ENCODE results near the gene CD44. TPM values are rescaled to one million over a fixed set of nuclear protein-coding genes. Genes with fewer than 3 reads are reported as not detected.
A peak's percentile ranks its signal among the peaks of the same experiment; 100 is the strongest.

CD44 gene
- total RNA-seq, 1 donor from 2014 or later: 133 TPM

DNA sequence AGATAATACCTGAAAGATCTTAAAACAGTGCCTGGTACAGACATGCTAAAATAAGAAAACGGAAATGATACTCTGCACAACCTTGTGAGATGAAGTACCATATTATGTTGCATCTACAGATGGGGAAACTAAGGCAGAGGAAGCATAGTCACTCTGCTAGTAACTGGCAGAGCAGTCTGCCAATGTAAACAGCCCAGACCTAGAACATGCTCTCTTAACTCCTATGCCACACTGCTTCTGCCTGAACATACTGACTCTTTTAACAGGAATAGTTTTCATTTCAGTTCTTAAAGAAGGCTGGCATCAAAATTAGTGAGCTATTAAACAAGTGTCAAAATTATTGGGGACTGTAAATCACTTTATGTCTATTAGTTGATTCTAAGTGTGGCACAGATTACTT is 99.9 kb downstream of the CD44 start:
- no peak overlapping the region for H3K27ac ChIP-seq (ENCODE audit: low read depth, low read length)
- H3K27me3 ChIP-seq (ENCODE audit: control insufficient read depth in 3 of 3, insufficient read depth in 3 of 3, low read length in 3 of 3): no peaks in the 10 kb centered on the region
- no peaks in the 10 kb centered on the region for H3K9me3 ChIP-seq (ENCODE audit: control insufficient read depth in 3 of 3, low read length in 3 of 3)
- H3K9ac ChIP-seq (ENCODE audit: low read depth in 1 of 3, low read length in 3 of 3): no peak overlapping the region
- peaks cover 0 to 4% (median 0%) of the 10 kb centered on the region in 3 donors for H3K4me1 ChIP-seq (ENCODE audit: control insufficient read depth in 3 of 3, insufficient read depth in 3 of 3, low read length in 3 of 3)
- no peaks in the 10 kb centered on the region for H3K36me3 ChIP-seq (ENCODE audit: control insufficient read depth in 3 of 3, insufficient read depth in 3 of 3, low read length in 3 of 3)
- H3K4me3 ChIP-seq (ENCODE audit: low read length in 3 of 3): no peak overlapping the region

DNA sequence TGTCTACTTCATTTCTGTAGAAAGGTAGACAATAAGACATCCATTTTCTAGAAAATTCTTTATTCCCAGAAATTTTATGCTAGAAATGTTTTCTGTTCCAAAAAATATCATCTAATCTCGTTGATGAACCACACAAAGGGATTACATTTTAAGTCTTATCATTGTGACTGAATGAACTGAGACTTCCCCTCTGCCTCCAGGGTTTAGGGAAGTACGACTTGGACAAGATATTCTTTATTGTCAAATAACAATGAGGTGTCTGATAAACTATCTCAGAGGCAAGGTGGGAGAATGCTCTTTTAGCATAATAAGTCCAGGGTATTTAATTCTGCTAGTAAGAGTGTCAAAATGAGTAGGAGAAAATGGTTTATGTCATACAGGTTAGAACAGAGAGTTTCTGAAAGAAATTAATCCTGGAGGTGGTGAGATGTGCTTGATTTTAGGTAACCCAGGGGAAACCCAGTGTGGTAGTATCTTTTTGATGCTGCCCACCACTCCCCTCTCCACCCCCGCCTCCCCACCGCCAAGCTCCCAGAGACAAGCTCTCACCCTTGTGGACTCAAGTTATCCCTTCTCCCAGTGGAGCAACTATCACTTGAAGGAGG is 100.6 kb downstream of the CD44 start:
- H3K4me3 ChIP-seq (ENCODE audit: low read length in 3 of 3): no peak overlapping the region
- no peaks in the 10 kb centered on the region for H3K36me3 ChIP-seq (ENCODE audit: control insufficient read depth in 3 of 3, insufficient read depth in 3 of 3, low read length in 3 of 3)
- no peaks in the 10 kb centered on the region for H3K27me3 ChIP-seq (ENCODE audit: control insufficient read depth in 3 of 3, insufficient read depth in 3 of 3, low read length in 3 of 3)
- H3K9me3 ChIP-seq (ENCODE audit: control insufficient read depth in 3 of 3, low read length in 3 of 3): no peaks in the 10 kb centered on the region
- peaks cover 0 to 4% (median 0%) of the 10 kb centered on the region in 3 donors for H3K4me1 ChIP-seq (ENCODE audit: control insufficient read depth in 3 of 3, insufficient read depth in 3 of 3, low read length in 3 of 3)
- H3K27ac ChIP-seq (ENCODE audit: low read depth, low read length): no peak overlapping the region
- H3K9ac ChIP-seq (ENCODE audit: low read depth in 1 of 3, low read length in 3 of 3): no peak overlapping the region

DNA sequence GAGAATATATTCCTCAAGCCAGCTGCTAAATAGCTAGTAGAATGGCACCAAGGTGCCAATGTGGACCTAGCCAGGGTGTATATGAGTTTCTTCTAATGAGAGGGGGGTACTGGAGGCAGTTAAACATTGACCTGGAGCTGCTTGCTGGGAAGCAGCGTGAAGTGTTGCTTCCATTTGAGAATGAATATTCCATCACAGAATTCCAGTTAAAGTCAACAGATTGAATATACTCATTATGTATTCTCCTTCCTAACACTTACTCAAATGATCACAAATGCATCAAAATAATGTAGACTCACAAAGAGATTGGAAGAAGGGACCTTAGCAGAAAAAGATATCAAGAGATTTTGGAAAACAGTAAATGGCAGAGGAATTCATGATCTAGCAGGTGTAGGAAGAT is 102.1 kb downstream of the CD44 start:
- H3K27ac ChIP-seq (ENCODE audit: low read depth, low read length): no peak overlapping the region
- no peak overlapping the region for H3K4me3 ChIP-seq (ENCODE audit: low read length in 3 of 3)
- no peaks in the 10 kb centered on the region for H3K36me3 ChIP-seq (ENCODE audit: control insufficient read depth in 3 of 3, insufficient read depth in 3 of 3, low read length in 3 of 3)
- H3K27me3 ChIP-seq (ENCODE audit: control insufficient read depth in 3 of 3, insufficient read depth in 3 of 3, low read length in 3 of 3): no peaks in the 10 kb centered on the region
- H3K9me3 ChIP-seq (ENCODE audit: control insufficient read depth in 3 of 3, low read length in 3 of 3): no peaks in the 10 kb centered on the region
- H3K4me1 ChIP-seq (ENCODE audit: control insufficient read depth in 3 of 3, insufficient read depth in 3 of 3, low read length in 3 of 3): peaks cover 3 to 5% (median 4%) of the 10 kb centered on the region in 3 donors
- H3K9ac ChIP-seq (ENCODE audit: low read depth in 1 of 3, low read length in 3 of 3): no peak overlapping the region

DNA sequence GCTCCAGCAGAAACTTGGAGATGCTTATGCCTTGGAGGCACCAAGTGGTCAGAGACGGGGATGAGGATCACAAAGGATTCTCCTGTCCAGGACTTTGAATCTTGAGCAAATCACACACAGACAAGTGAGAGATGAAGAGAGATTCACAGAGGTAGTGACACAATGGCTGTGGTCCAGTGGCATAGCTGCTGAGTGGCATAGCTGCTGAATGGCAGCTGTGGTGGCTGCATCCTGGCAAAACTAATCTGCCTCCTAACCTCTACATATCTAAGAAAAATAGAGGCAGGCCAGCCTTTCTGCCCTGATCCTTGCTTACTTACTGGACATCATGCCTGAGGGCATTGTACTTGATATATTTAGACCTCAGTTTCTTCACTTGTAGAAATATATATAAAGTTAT is 102.6 kb downstream of the CD44 start:
- H3K9me3 ChIP-seq (ENCODE audit: control insufficient read depth in 3 of 3, low read length in 3 of 3): no peaks in the 10 kb centered on the region

DNA sequence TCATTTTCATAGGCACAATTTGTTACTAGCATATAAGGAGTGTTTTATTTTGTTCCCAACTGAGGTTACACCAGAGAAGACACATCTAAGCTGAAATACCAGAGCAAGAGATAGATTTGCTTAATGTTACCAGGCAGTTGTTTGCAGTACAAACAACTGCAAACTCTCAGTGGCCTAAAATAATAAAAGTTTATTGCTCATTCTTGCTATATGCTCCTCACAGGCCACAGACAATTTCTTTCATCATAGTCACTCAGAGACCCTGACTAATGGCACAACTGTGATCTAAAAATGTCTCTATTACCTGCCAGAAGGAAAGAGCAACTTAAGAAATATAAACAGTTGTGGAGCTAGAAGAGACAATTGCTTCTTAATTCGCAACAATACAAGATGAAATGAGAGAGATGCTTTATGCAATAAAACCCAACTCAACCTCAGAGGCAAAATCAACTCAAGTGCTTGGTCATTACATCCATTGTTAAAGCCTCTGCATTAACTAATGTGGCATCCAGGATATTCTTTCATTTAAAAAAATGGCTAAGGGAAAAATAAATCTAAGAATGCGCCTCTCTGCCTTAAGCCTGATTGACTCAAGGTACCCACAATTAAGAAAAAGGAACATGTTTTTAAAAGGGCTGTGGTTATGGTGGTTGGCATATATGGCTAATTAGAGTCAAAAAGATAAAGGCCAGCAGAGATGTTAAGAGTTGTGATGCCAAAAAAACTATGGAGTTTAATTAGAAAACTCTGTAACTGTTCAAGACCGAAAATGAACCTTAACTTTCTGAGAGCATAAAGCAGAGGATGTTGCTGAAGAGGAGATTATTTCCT is 103.7 kb downstream of the CD44 start:
- Histone ChIP-seq H3K36me3 (ENCODE audit: control insufficient read depth in 3 of 3, insufficient read depth in 3 of 3, low read length in 3 of 3) (no peaks in the 10 kb centered on the region), H3K9ac (ENCODE audit: low read depth in 1 of 3, low read length in 3 of 3) (no peak overlapping the region), H3K9me3 (ENCODE audit: control insufficient read depth in 3 of 3, low read length in 3 of 3) (no peaks in the 10 kb centered on the region), H3K4me1 (ENCODE audit: control insufficient read depth in 3 of 3, insufficient read depth in 3 of 3, low read length in 3 of 3) (peaks cover 7 to 12% (median 11%) of the 10 kb centered on the region in 3 donors), H3K27ac (ENCODE audit: low read depth, low read length) (no peak overlapping the region), H3K4me3 (ENCODE audit: low read length in 3 of 3) (no peak overlapping the region), H3K27me3 (ENCODE audit: control insufficient read depth in 3 of 3, insufficient read depth in 3 of 3, low read length in 3 of 3) (no peaks in the 10 kb centered on the region)

More for the DNA sequence above, 102.6 kb downstream of the CD44 start:
- no peak overlapping the region for H3K27ac ChIP-seq (ENCODE audit: low read depth, low read length)
- no peak overlapping the region for H3K4me3 ChIP-seq (ENCODE audit: low read length in 3 of 3)
- no peak overlapping the region for H3K9ac ChIP-seq (ENCODE audit: low read depth in 1 of 3, low read length in 3 of 3)
- H3K36me3 ChIP-seq (ENCODE audit: control insufficient read depth in 3 of 3, insufficient read depth in 3 of 3, low read length in 3 of 3): no peaks in the 10 kb centered on the region
- peaks cover 4 to 10% (median 7%) of the 10 kb centered on the region in 3 donors for H3K4me1 ChIP-seq (ENCODE audit: control insufficient read depth in 3 of 3, insufficient read depth in 3 of 3, low read length in 3 of 3)
- no peaks in the 10 kb centered on the region for H3K27me3 ChIP-seq (ENCODE audit: control insufficient read depth in 3 of 3, insufficient read depth in 3 of 3, low read length in 3 of 3)

DNA sequence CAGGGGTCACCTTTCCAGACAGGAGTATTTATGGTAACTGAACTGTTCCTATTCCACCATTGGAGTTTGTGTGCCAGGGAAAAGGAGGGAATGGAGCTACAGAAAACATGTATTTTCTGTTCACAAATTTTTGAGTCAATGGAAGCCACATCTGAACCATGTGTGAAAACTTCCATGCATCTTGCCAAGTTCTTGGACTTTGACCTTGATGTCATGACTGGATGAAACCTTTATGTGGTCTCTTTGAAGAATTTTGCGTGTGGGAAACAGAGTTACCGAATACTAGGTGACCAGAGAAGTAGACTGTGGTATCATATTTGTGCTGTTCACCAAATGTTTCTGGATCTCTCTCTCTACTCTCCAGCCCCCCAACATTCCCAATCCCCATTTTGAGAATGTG is 104.8 kb downstream of the CD44 start:
- Histone ChIP-seq H3K9me3 (ENCODE audit: control insufficient read depth in 3 of 3, low read length in 3 of 3) (no peaks in the 10 kb centered on the region), H3K27me3 (ENCODE audit: control insufficient read depth in 3 of 3, insufficient read depth in 3 of 3, low read length in 3 of 3) (no peaks in the 10 kb centered on the region), H3K36me3 (ENCODE audit: control insufficient read depth in 3 of 3, insufficient read depth in 3 of 3, low read length in 3 of 3) (no peaks in the 10 kb centered on the region), H3K9ac (ENCODE audit: low read depth in 1 of 3, low read length in 3 of 3) (no peak overlapping the region), H3K27ac (ENCODE audit: low read depth, low read length) (no peak overlapping the region), H3K4me3 (ENCODE audit: low read length in 3 of 3) (no peak overlapping the region), H3K4me1 (ENCODE audit: control insufficient read depth in 3 of 3, insufficient read depth in 3 of 3, low read length in 3 of 3) (peaks cover 5 to 12% (median 11%) of the 10 kb centered on the region in 3 donors)

DNA sequence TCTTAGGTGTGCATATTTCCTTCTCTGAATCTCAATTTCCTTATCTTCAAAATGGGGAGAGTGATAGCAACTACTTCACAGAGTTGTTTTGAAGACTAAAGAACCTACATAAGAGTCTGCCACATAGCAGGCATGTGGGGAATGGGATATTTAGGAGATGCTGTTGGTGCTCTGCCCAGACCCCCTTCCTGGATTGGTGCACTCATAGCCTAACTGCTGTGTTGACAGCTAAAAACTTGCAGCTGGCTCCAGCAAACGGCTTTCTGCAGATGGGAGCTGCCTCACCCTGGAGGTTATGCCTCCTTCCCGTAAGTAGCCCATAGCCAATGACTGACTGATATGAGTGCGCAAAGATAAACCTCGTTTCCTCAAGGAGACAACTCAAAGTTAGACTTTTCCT is 106.1 kb downstream of the CD44 start:
- Histone ChIP-seq H3K4me3 (ENCODE audit: low read length in 3 of 3) (no peak overlapping the region), H3K27ac (ENCODE audit: low read depth, low read length) (no peak overlapping the region), H3K9me3 (ENCODE audit: control insufficient read depth in 3 of 3, low read length in 3 of 3) (no peaks in the 10 kb centered on the region), H3K4me1 (ENCODE audit: control insufficient read depth in 3 of 3, insufficient read depth in 3 of 3, low read length in 3 of 3) (peaks cover 5 to 12% (median 11%) of the 10 kb centered on the region in 3 donors), H3K9ac (ENCODE audit: low read depth in 1 of 3, low read length in 3 of 3) (no peak overlapping the region), H3K36me3 (ENCODE audit: control insufficient read depth in 3 of 3, insufficient read depth in 3 of 3, low read length in 3 of 3) (no peaks in the 10 kb centered on the region), H3K27me3 (ENCODE audit: control insufficient read depth in 3 of 3, insufficient read depth in 3 of 3, low read length in 3 of 3) (no peaks in the 10 kb centered on the region)

DNA sequence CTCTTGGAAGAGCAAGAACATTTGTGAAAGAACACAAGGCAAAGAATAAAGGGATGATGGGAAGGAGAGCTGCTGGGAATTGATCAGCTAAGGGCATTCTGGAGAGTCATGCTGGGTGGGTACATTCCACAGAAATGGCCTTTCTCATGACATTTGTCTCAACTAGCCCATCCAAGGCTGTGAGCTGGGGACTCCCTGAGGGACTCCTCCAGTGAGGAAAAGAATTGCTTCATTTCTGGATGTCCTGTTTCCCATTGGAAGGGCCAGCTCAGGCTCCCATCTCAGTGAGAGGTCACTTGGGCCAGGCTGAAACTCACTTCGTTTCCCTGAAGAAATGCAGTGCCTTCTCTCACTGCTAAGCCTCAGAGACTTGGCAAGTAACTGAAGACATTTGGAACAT is 106.8 kb downstream of the CD44 start:
- Histone ChIP-seq H3K27ac (ENCODE audit: low read depth, low read length) (peak overlapping the region; percentile 73), H3K9ac (ENCODE audit: low read depth in 1 of 3, low read length in 3 of 3) (no peak overlapping the region), H3K36me3 (ENCODE audit: control insufficient read depth in 3 of 3, insufficient read depth in 3 of 3, low read length in 3 of 3) (no peaks in the 10 kb centered on the region)

DNA sequence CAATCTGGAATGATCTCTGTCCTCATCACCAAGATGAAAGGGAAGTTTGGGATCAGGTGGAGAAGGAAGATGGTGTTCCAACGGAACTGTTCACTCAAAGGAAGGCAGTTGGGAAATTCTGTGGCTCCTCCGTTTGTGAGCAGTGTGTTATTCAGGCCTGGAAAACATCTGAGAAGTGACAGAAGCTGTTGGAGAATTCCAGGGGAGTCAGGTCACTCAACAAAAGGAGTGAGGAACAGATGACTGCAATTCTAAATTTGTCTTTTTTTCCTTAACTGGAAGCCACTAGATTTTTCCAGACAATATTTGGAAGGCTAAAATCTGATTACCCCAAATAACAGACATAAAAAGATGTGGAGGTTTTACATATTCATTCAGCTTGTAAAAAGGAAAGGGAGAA is 107.8 kb downstream of the CD44 start:
- H3K4me1 ChIP-seq (ENCODE audit: control insufficient read depth in 3 of 3, insufficient read depth in 3 of 3, low read length in 3 of 3): peaks cover 5 to 12% (median 11%) of the 10 kb centered on the region in 3 donors
- H3K27ac ChIP-seq (ENCODE audit: low read depth, low read length): peak overlapping the region; percentile 73
- no peak overlapping the region for H3K4me3 ChIP-seq (ENCODE audit: low read length in 3 of 3)
- H3K9ac ChIP-seq (ENCODE audit: low read depth in 1 of 3, low read length in 3 of 3): peak overlapping the region in 1 of 3 donors; percentile 18
- H3K9me3 ChIP-seq (ENCODE audit: control insufficient read depth in 3 of 3, low read length in 3 of 3): no peaks in the 10 kb centered on the region
- no peaks in the 10 kb centered on the region for H3K27me3 ChIP-seq (ENCODE audit: control insufficient read depth in 3 of 3, insufficient read depth in 3 of 3, low read length in 3 of 3)
- H3K36me3 ChIP-seq (ENCODE audit: control insufficient read depth in 3 of 3, insufficient read depth in 3 of 3, low read length in 3 of 3): no peaks in the 10 kb centered on the region

More for the DNA sequence above, 106.8 kb downstream of the CD44 start:
- Histone ChIP-seq H3K9me3 (ENCODE audit: control insufficient read depth in 3 of 3, low read length in 3 of 3) (no peaks in the 10 kb centered on the region), H3K4me1 (ENCODE audit: control insufficient read depth in 3 of 3, insufficient read depth in 3 of 3, low read length in 3 of 3) (peaks cover 5 to 12% (median 11%) of the 10 kb centered on the region in 3 donors), H3K4me3 (ENCODE audit: low read length in 3 of 3) (no peak overlapping the region), H3K27me3 (ENCODE audit: control insufficient read depth in 3 of 3, insufficient read depth in 3 of 3, low read length in 3 of 3) (no peaks in the 10 kb centered on the region)

DNA sequence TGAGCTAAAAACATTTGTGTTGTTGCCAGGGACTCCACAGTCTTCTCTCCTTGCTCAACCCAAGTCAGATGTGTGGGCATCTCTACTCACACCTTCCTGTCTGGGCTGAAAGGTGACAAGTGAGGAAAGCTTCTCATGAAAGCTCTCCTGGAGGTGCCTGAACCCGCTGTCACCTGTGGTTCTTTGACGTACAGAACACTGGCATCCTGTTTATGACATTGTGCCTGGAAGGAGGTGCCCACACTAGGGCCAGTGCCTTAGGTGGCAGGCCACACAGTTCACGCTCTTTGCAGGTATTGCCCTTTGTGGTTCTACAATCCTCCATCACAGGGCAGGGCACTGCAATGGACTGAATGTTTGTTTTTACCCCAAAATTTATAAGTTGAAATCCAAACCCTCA is 108.5 kb downstream of the CD44 start:
- no peaks in the 10 kb centered on the region for H3K27me3 ChIP-seq (ENCODE audit: control insufficient read depth in 3 of 3, insufficient read depth in 3 of 3, low read length in 3 of 3)
- peaks cover 5 to 12% (median 11%) of the 10 kb centered on the region in 3 donors for H3K4me1 ChIP-seq (ENCODE audit: control insufficient read depth in 3 of 3, insufficient read depth in 3 of 3, low read length in 3 of 3)
- H3K36me3 ChIP-seq (ENCODE audit: control insufficient read depth in 3 of 3, insufficient read depth in 3 of 3, low read length in 3 of 3): no peaks in the 10 kb centered on the region
- H3K9me3 ChIP-seq (ENCODE audit: control insufficient read depth in 3 of 3, low read length in 3 of 3): no peaks in the 10 kb centered on the region
- H3K27ac ChIP-seq (ENCODE audit: low read depth, low read length): peak overlapping the region; percentile 73
- H3K9ac ChIP-seq (ENCODE audit: low read depth in 1 of 3, low read length in 3 of 3): no peak overlapping the region
- no peak overlapping the region for H3K4me3 ChIP-seq (ENCODE audit: low read length in 3 of 3)
